Effector CD8-positive, alpha-beta T cell (primary cell): ENCODE results near the gene OR52E2.
"Not testable (repeated sequence)": the region's sequence is repeated elsewhere in the genome, so short reads cannot be mapped to it uniquely, and the experiment has no call there.

Experiments
- DNase-seq: peaks from one replicate; lab custom pipeline; 2025; lab: John Stamatoyannopoulos, UW
- total RNA-seq, 4 experiments: gene quantifications; one replicate each; lab custom pipeline; 2026; lab: John Stamatoyannopoulos, UW

Gene OR52E2
- 0 reads per million in 4 experiments for total RNA-seq

GRCh38 chr11:5059391-5059790 is at the start of gene OR52E2:
Gene OR52E2 (minus strand): TSS chr11:5059627. CDS start chr11:5059627, 0 bp downstream.
- DNase-seq, result no peak

GRCh38 chr11:5107285-5107684 is 47.9 kb upstream of the OR52E2 start:
- no peak for DNase-seq

DNA sequence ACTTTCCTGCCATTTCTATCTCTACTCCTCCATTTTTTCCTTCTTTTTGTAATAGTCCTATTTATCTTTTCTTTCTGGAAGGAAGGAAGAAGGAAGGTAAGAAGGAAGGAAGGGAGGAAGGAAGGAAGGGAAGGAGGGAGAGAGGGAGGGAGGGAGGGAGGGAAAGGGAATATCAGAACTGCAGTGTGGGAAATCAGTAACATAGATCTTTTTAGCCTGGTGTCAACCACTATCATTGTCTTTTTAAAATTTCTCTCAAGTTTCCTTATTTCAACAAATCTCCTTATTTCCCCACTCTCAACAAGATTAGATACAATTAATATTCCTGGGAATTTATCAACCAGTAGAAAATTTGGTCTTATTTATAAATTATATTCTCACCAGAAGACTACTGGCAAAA is 43.6 kb upstream of the OR52E2 start:
- DNase-seq, result no peak

GRCh38 chr11:5102246-5102645 is 42.8 kb upstream of the OR52E2 start:
- no peak for DNase-seq

DNA sequence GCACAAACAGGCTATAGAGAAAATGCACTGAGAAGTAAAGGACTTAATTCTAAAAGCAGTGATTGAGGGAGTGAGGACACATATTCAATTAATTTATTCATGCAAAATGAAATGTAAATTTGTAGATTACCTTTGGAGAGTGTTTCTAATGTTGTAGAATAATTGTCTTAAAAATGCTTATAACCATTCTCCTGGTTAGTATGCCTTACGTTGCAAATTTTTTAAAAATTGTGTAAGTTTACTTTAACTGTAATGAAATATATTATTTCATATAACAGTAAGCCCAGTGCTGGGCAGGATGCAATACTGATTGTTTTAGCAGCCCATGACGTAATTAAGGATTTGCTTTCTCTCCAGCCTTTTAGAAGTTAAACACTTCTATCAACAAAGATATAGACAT is 36.6 kb upstream of the OR52E2 start:
- no peak for DNase-seq

DNA sequence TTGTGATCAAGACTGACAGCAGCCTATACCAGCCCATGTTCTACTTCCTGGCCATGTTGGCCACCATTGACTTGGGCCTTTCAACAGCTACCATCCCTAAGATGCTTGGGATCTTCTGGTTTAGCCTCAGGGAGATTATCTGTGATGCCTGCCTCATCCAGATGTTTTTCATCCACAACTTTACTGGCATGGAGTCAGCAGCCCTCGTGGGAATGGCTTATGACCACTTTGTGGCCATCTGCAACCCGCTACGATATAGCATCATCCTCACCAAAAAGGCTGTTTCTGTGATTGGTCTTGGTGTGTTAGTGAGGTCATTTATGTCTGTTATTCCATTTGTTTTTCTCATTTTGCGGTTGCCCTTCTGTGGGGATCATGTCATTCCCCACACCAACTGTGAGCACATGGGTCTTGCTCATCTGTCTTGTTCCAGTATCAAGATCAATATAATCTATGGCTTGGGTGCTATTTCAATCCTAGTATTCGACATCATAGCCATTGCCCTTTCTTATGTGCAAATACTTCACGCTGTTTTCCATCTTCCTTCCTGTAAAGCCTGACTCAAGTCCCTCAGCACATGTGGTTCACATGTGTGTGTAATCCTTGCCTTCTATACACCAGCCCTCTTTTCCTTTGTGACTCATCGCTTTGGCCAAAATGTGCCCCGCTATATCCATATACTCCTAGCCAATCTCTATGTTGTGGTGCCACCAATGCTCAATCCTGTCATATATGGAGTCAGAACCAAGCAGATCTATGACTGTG is 33.6 kb upstream of the OR52E2 start:
- DNase-seq, result no peak

DNA sequence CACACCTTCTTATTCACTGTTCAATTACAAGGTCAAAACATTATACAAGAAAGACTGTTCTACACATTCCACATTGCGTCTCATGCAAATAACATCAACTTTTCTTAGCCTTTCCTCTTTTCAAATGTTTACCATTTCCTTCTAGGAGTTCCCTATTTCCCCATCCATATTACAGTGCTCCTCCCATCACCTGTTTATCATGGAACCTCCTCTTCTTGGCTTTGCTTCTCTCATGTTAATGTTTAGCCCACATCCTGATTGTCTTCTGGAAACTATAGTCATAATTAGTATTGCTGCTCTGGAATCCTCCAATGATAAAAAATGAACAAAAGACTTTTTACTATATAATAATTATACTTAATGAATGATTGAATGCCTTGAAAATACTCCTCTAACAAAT is 31.2 kb upstream of the OR52E2 start:
- DNase-seq, result no peak

DNA sequence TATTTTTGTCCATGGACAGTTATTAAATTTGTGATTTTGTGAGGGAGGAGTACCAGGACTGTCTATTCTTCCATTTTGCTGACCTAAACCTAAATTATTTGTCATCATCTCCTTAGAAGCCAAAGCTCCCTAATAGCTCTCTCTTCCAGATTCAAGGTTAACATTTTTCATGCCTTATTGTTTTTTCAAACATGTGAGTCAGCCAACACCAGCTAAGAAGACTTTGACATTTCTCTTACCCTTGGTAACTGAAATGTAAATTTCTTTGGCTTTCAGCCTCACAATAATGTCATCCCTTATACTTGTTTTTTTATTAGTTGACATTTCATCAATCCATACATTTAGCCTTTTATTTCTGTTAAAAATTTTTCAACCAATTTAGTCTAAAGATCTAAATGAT is 29.1 kb upstream of the OR52E2 start:
- no peak for DNase-seq

- no peak for DNase-seq
Measured at GRCh38 chr11:5083602-5084001, 24.2 kb upstream of the OR52E2 start.

- no peak for DNase-seq
Measured at GRCh38 chr11:5081405-5081804, 22.0 kb upstream of the OR52E2 start.

DNA sequence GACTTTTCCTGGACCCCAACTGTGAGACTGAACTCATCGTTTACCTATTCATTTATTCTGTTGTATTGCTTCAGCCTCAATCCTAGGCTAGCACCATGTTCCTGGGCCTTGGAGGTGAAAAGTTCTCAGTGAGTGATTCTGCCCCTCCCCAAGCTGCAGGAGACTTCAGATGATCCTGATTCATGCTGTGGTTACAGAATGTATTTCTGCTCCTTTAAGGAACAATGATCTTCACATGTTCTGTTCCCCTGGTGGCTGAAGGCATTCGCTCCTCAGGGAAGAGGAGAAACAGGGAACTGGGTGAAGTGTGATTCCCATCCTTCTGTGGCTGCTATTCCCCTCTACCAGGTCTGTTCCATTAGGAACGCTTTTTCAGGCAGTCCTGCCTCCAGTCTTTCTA is 12.4 kb upstream of the OR52E2 start:
- no peak for DNase-seq

DNA sequence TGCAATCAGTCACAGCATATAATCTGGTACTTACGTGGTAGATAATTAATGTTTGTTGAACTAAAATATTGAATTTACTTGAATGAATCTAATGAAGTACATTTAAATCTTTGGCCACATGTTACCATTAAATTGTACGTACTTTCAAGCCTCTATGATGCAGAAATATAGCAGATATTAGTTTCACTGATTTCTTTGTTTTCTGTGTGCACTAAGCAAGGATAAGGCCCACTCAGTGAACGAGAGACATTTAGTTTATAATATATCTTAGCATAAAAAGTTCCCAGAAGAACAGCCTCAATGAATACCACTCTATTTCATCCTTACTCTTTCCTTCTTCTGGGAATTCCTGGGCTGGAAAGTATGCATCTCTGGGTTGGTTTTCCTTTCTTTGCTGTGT is 9.8 kb upstream of the OR52E2 start, which contains the start of gene OR52E1:
Gene OR52E1 (plus strand): TSS at position 301 of the 400 bp plus-strand sequence.
- DNase-seq, result no peak

- no peak for DNase-seq
Measured at GRCh38 chr11:5065027-5065426, 5.6 kb upstream of the OR52E2 start.

- not testable (repeated sequence) for DNase-seq
Measured at GRCh38 chr11:5058679-5059078, 748 bp downstream of the OR52E2 start.

- no peak for DNase-seq
Measured at GRCh38 chr11:5046754-5047330, 12.6 kb downstream of the OR52E2 start.

GRCh38 chr11:5046226-5046625 is 13.2 kb downstream of the OR52E2 start, which contains the start of gene OR52J3:
Gene OR52J3 (plus strand): TSS chr11:5046526. CDS start chr11:5046526, 0 bp downstream.
- no peak for DNase-seq

DNA sequence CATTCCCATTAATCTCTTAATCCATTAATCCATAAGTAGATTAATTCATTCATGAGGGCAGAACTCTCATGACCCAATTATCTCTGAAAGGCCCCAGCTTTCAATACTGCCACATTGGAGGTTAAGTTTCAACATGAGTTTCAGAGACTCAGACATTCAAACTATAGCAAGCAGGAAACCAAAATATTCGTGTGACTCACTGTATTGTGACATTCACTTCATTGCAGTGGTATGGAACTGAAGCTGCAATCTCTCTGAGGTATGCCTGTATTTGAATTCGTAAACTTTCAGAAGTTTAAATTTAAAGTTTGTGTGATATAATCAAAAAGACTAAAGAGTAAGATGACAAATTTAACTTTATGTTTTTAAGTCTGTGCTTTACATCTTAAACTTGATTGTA is 16.0 kb downstream of the OR52E2 start:
- no peak for DNase-seq

DNA sequence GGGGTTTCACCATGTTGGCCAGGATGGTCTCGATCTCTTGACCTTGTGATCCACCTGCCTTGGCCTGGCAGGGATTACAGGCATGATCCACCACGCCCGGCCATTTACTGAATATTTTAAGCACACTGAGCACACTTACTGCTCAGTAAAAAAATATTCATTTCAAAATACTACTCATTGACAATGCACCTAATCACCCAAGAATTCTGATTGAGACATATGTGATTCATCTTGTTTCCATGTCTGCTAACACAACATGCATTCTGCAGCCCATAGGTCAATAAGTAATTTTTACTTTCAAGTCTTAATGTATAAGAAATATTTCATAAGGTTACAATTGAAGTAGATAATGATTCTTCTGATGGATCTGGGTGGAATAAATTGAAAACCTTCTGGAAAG is 17.3 kb downstream of the OR52E2 start:
- DNase-seq, result no peak

GRCh38 chr11:5040876-5041275 is 18.6 kb downstream of the OR52E2 start:
- DNase-seq, result no peak

- DNase-seq, result no peak
Measured at GRCh38 chr11:5038341-5038740, 21.1 kb downstream of the OR52E2 start.

GRCh38 chr11:5037926-5038325 is 21.5 kb downstream of the OR52E2 start:
- DNase-seq, result no peak

- DNase-seq, result no peak
Measured at GRCh38 chr11:5036669-5037068, 22.8 kb downstream of the OR52E2 start.

GRCh38 chr11:5021996-5022395 is 37.4 kb downstream of the OR52E2 start:
- no peak for DNase-seq

DNA sequence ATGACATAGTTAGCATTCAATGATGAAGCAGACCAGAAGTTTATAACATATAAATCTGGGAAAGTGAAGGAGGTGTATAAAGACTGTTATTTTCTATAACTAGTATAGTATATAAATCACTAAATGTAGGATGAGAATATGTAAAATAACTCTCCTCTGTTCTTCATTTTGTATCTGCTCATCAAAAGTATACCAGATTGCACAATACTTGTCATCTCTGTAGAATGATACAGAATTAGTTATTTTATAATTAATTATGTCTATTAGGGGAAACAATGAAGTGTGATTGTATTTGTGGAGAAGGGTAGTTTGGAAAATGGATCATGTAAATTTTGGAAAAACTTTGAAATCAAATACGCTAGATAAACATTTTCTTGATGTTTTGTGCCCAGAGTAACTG is 46.4 kb downstream of the OR52E2 start:
- no peak for DNase-seq
